Subcutaneous abdominal adipose tissue (tissue), 5 donors: ENCODE measurements around the gene UNC45A.
A peak's percentile ranks its signal among the peaks of the same experiment; 100 is the strongest.

ENCODE experiments used
- H3K27ac ChIP-seq: one replicate; pipeline ENCODE4 v1.7.0; 2013; ENCODE audit warnings: low read depth, mild to moderate bottlenecking, inconsistent platforms, low read length, moderate library complexity
- H3K27me3 ChIP-seq, 5 donors: one replicate each; pipeline ENCODE4 v1.7.0; 2013; ENCODE audit warnings: low read length in 5 of 5, inconsistent platforms in 1 of 5; ENCODE audit not compliant: control insufficient read depth in 5 of 5, insufficient read depth in 4 of 5
- H3K36me3 ChIP-seq, 5 donors: one replicate each; pipeline ENCODE4 v1.7.0; 2013; ENCODE audit warnings: low read length in 5 of 5; ENCODE audit not compliant: control insufficient read depth in 5 of 5, insufficient read depth in 5 of 5
- H3K4me1 ChIP-seq, 5 donors: one replicate each; pipeline ENCODE4 v1.7.0; 2013; ENCODE audit warnings: low read length in 5 of 5, mild to moderate bottlenecking in 3 of 5, moderate library complexity in 1 of 5; ENCODE audit not compliant: control insufficient read depth in 5 of 5, insufficient read depth in 5 of 5
- H3K4me3 ChIP-seq, 5 donors: one replicate each; pipeline ENCODE4 v1.7.0; 2013; ENCODE audit warnings: low read length in 5 of 5, low read depth in 1 of 5
- H3K9ac ChIP-seq, 5 donors: one replicate each; pipeline ENCODE4 v1.7.0; 2013; ENCODE audit warnings: low read length in 5 of 5, mild to moderate bottlenecking in 4 of 5, moderate library complexity in 3 of 5
- H3K9me3 ChIP-seq, 5 donors: one replicate each; pipeline ENCODE4 v1.7.0; 2013; ENCODE audit warnings: low read length in 5 of 5; ENCODE audit not compliant: control insufficient read depth in 5 of 5
- donor health status: healthy.
- donor health status: healthy.
- donor health status: healthy.
- donor health status: healthy.
- donor health status: healthy.

The UNC45A gene

DNA sequence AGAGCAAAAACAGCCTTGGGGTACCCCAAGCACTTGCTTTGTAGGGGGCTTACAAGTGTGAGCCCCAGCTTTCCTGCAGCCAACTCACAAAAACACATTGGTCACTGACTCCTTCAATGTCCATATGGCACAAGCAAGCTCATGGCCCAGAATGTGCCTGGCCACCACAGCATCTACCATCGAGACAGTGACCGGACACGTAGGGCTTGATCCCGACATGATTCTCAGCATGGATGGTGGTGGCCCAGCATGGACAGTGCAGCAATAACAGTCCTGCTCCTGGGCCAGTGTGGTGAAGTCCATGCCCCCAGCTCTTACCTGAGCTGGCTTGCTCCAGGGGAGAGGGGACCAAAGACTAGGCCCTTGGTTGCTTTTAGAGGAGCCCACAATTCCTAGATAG lies 6.0 kb downstream of the UNC45A start:
- Histone ChIP-seq H3K9ac (no peak overlapping the region), H3K27me3 (no peaks in the 10 kb centered on the region), H3K4me3 (no peak overlapping the region), H3K4me1 (peaks cover 2 to 11% (median 6%) of the 10 kb centered on the region in 5 donors), H3K36me3 (peaks cover 0 to 68% (median 64%) of the 10 kb centered on the region in 5 donors), H3K27ac (no peak overlapping the region), H3K9me3 (no peaks in the 10 kb centered on the region)

DNA sequence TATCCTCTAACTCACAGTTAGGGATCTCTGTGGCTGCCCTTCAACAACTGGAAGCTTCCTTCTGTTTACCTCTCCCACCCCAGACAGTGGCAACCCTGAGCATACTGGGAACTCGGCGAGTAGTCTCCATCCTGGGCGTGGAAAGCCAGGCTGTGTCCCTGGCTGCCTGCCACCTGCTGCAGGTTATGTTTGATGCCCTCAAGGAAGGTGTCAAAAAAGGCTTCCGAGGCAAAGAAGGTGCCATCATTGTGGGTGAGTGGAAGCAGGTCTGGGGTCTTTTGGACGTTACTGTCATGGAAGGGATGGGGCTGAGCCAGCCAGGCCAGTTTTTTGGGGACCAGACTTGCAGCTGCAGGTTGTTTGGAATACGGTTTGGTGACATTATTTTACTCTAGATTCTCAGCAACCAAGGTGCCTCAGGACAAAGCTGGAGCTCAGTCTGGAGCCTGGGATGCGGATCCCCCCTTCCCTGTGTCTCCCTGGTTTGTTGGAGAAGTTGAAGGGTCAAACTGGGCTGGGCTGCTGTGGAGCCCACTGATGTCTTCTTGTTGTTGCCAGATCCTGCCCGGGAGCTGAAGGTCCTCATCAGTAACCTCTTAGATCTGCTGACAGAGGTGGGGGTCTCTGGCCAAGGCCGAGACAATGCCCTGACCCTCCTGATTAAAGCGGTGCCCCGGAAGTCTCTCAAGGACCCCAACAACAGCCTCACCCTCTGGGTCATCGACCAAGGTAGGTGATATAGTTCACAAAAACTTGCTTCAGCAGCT lies 7.5 kb downstream of the UNC45A start:
- no peaks in the 10 kb centered on the region for H3K9me3 ChIP-seq
- no peaks in the 10 kb centered on the region for H3K4me1 ChIP-seq
- H3K9ac ChIP-seq: no peak overlapping the region
- H3K27me3 ChIP-seq: no peaks in the 10 kb centered on the region
- no peak overlapping the region for H3K4me3 ChIP-seq
- H3K36me3 ChIP-seq: peaks cover 0 to 80% (median 76%) of the 10 kb centered on the region in 5 donors
- no peak overlapping the region for H3K27ac ChIP-seq

DNA sequence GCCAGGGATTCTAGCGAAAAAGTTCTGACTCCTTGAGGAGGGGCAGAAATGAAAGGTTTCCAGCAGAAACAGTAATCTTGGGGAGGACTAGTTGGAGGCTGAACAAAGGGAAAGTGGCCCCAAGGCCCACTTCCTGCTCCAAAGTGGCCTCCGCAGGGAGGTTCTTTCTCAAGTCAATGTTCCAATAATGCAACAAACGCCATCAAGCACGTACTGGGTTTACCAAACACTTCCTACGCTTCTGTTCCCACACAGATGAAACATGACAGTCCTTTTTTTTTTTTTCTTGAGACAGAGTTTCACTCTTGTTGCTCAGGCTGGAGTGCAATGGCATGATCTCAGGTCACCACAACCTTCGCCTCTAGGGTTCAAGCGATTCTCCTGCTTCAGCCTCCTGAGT lies 10.0 kb downstream of the UNC45A start:
- Histone ChIP-seq H3K4me1 (no peaks in the 10 kb centered on the region), H3K4me3 (no peak overlapping the region), H3K9ac (no peak overlapping the region), H3K27ac (no peak overlapping the region), H3K9me3 (no peaks in the 10 kb centered on the region), H3K27me3 (no peaks in the 10 kb centered on the region), H3K36me3 (peaks cover 0 to 90% (median 85%) of the 10 kb centered on the region in 5 donors)

DNA sequence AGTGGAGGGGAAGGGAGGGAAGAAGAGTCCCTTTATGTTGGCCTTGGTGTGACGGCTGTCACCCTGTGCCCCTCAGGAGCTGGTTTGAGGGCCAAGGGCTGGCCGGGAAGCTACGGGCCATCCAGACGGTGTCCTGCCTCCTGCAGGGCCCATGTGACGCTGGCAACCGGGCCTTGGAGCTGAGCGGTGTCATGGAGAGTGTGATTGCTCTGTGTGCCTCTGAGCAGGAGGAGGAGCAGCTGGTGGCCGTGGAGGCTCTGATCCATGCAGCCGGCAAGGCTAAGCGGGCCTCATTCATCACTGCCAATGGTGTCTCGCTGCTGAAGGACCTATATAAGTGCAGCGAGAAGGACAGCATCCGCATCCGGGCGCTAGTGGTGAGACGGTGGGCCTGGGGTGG lies 11.5 kb downstream of the UNC45A start:
- peaks cover 0 to 90% (median 85%) of the 10 kb centered on the region in 5 donors for H3K36me3 ChIP-seq
- H3K9ac ChIP-seq: no peak overlapping the region
- no peak overlapping the region for H3K27ac ChIP-seq
- H3K27me3 ChIP-seq: no peaks in the 10 kb centered on the region
- no peak overlapping the region for H3K4me3 ChIP-seq
- no peaks in the 10 kb centered on the region for H3K4me1 ChIP-seq
- no peaks in the 10 kb centered on the region for H3K9me3 ChIP-seq

DNA sequence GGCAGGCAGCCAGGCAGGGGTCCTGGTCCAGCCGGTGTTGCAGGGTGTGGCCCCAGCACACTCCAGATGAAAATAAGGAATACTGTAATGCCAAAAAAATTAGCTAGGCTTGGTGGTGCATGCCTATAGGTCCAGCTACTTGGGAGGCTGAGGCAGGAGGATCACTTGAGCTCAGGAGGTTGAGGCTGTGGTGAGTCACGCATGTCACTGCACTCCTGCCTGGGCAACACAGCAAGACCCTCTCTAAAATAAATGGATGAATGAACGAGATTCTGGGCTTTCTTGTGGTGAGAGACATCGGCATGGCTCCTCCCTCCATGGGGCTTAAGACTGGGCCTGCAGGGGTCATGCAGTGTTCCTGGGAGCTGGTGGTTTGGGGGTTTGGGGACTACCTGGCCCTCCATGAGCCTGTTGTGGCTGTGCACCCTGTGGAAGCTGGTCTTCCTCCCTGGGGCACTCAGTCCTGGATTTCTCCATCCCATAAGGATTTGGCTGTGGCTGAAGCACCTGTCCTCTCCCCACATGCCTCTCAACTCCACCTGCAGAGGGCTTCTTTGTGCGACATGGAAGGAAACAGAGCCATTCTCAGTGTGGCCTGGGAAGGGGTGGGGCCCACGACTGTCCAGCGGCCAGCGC lies 12.0 kb downstream of the UNC45A start:
- H3K27ac ChIP-seq: no peak overlapping the region
- no peak overlapping the region for H3K9ac ChIP-seq
- no peaks in the 10 kb centered on the region for H3K4me1 ChIP-seq
- H3K27me3 ChIP-seq: no peaks in the 10 kb centered on the region
- H3K4me3 ChIP-seq: no peak overlapping the region
- H3K36me3 ChIP-seq: peaks cover 0 to 92% (median 88%) of the 10 kb centered on the region in 5 donors
- no peaks in the 10 kb centered on the region for H3K9me3 ChIP-seq

DNA sequence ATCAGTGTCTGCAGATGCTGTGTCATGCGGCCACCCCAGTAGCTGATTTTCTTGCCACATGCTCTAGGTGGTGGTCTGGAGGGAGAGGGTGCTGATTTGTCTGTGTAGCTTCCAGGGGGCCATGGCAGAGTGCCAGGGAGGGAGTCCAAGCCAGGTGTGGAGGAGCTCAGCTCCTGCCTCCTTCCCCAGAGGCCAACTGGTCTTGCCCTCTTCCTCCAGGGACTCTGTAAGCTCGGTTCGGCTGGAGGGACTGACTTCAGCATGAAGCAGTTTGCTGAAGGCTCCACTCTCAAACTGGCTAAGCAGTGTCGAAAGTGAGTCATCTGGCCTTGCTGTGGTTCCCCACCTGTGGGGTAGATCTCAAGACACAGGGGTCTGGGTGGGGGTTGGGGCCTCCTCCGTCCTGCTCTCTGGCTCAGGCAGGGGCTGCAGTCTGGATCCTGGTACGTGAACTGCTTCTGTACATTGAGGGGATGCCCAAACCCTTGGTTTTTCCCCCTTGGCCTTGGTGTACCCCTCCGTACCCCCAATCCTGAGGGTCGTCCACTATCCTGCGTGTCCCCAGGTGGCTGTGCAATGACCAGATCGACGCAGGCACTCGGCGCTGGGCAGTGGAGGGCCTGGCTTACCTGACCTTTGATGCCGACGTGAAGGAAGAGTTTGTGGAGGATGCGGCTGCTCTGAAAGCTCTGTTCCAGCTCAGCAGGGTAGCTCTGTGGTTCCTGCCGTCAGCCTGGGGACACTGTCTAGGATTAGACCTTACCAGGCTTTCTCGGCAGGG lies 12.7 kb downstream of the UNC45A start:
- H3K27ac ChIP-seq: no peak overlapping the region
- H3K27me3 ChIP-seq: no peaks in the 10 kb centered on the region
- H3K36me3 ChIP-seq: peaks cover 0 to 92% (median 86%) of the 10 kb centered on the region in 5 donors
- H3K9me3 ChIP-seq: no peaks in the 10 kb centered on the region
- no peaks in the 10 kb centered on the region for H3K4me1 ChIP-seq
- H3K4me3 ChIP-seq: no peak overlapping the region
- H3K9ac ChIP-seq: peak overlapping the region in 1 of 5 donors; percentile 35

DNA sequence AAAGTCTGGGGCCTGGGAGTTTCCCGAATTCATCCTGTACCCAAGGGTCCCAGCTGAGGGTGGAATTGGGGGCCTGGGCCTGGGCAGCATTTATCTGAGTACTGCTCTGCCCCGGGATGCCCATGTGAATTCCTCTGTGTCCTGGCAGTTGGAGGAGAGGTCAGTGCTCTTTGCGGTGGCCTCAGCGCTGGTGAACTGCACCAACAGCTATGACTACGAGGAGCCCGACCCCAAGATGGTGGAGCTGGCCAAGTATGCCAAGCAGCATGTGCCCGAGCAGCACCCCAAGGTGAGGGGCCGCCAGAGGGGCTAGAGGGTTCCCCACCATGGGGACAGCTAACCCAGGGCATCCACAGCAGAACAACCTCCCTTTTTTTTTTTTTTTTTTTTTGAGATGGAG lies 13.4 kb downstream of the UNC45A start:
- peaks cover 0 to 92% (median 86%) of the 10 kb centered on the region in 5 donors for H3K36me3 ChIP-seq

DNA sequence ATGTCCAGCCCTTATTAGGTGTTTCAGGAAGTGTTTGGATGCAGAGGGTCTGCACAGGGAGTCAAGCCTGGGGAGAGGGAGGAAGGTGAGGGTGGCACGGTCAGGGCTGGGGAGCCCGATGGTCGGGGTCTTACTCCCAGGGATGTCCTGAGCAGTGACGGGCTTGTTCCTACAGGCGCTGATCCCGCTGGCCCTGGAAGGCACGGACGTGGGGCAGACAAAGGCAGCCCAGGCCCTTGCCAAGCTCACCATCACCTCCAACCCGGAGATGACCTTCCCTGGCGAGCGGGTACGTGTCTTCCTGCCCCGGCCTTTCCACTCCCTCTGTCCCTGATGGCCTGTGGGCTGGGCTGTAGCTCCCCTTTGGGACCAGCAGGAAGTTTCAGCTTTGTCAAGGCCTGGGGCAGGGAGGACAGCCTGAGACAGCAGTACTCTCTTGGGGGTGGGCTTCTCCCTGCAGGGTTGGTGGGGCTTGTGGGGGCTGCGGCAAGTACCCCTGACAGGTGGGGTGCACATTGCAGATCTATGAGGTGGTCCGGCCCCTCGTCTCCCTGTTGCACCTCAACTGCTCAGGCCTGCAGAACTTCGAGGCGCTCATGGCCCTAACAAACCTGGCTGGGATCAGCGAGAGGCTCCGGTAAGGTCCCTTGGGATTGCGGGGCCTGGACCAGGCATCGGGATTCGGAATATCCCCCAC lies 15.0 kb downstream of the UNC45A start:
- Histone ChIP-seq H3K4me3 (no peak overlapping the region), H3K9me3 (no peaks in the 10 kb centered on the region), H3K4me1 (peaks cover 0 to 6% (median 4%) of the 10 kb centered on the region in 5 donors), H3K9ac (no peak overlapping the region), H3K27me3 (no peaks in the 10 kb centered on the region), H3K36me3 (peaks cover 0 to 80% (median 75%) of the 10 kb centered on the region in 5 donors), H3K27ac (no peak overlapping the region)

More for the DNA sequence above, 13.4 kb downstream of the UNC45A start:
- no peaks in the 10 kb centered on the region for H3K4me1 ChIP-seq
- H3K9me3 ChIP-seq: no peaks in the 10 kb centered on the region
- no peak overlapping the region for H3K4me3 ChIP-seq
- H3K9ac ChIP-seq: peak overlapping the region in 1 of 5 donors; percentile 35
- H3K27ac ChIP-seq: no peak overlapping the region
- no peaks in the 10 kb centered on the region for H3K27me3 ChIP-seq

DNA sequence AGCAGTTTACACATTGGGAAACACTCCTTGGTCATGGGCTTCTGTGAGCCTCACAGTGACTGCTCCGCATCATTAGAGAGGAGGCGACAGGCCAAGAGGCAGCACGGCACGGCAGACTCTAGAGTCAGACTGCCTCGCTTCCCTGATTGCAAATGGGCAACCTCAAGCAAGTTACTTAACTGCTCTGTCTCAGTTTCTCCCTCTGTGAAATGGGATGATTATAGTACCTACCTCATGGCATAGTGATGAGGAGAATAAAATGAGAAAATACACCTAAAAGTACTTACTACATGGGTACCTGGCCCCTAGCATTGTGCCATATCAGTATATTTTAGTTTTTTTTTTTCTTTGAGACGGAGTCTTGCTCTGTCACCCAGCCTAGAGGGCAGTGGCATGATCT lies 15.6 kb downstream of the UNC45A start:
- Histone ChIP-seq H3K9ac (no peak overlapping the region), H3K27ac (no peak overlapping the region), H3K27me3 (no peaks in the 10 kb centered on the region), H3K36me3 (peaks cover 0 to 78% (median 72%) of the 10 kb centered on the region in 5 donors), H3K9me3 (no peaks in the 10 kb centered on the region), H3K4me3 (no peak overlapping the region), H3K4me1 (peaks cover 0 to 11% (median 9%) of the 10 kb centered on the region in 5 donors)
